HL-60 (cell line): ENCODE data around the gene NHLRC2.

Source experiments
- CTCF ChIP-seq: IDR thresholded peaks from one replicate; pipeline ENCODE4 v1.5.1; 2011; ENCODE audit warnings: low read length, control low read depth, inconsistent platforms; ENCODE audit not compliant: insufficient read depth
- REST ChIP-seq: IDR thresholded peaks from 2 replicates; pipeline ENCODE4 v1.6.1; 2012; ENCODE audit warnings: low read depth; ENCODE audit not compliant: insufficient replicate concordance

- TF ChIP-seq CTCF = no peak
- no peak for TF ChIP-seq REST
Observed at GRCh38 chr10:113933894-113934532, 79.6 kb downstream of the NHLRC2 start.
